Endodermal cell (in vitro differentiated cells): ENCODE results near the gene AKAP6. TPM values are rescaled to one million over a fixed set of nuclear protein-coding genes. Genes with fewer than 3 reads are reported as not detected.

Source experiments
- DNase-seq: peaks from one replicate; pipeline ENCODE4 v3.0.0-alpha.2; 2017
- H3K27ac ChIP-seq: 2 replicates; pipeline ENCODE4 v1.5.1; 2013; ENCODE audit warnings: mild to moderate bottlenecking, low read depth, low read length, moderate library complexity
- H3K27me3 ChIP-seq: 2 replicates; pipeline ENCODE4 v1.6.1; 2013; ENCODE audit warnings: mild to moderate bottlenecking, low read length, moderate library complexity; ENCODE audit not compliant: insufficient read depth, control insufficient read depth, poor library complexity, severe bottlenecking
- H3K36me3 ChIP-seq: 2 replicates; pipeline ENCODE4 v1.7.0; 2013; ENCODE audit warnings: mild to moderate bottlenecking, low read length, moderate library complexity; ENCODE audit not compliant: control insufficient read depth, insufficient read depth
- H3K4me1 ChIP-seq: one replicate; pipeline ENCODE4 v1.7.0; 2013; ENCODE audit warnings: low read length; ENCODE audit not compliant: control insufficient read depth, insufficient read depth
- H3K4me3 ChIP-seq: 2 replicates; pipeline ENCODE4 v1.5.1; 2013; ENCODE audit warnings: mild to moderate bottlenecking, low read length, moderate library complexity
- H3K9ac ChIP-seq: 2 replicates; pipeline ENCODE4 v1.6.1; 2013; ENCODE audit warnings: mild to moderate bottlenecking, low read length, moderate library complexity; ENCODE audit not compliant: poor library complexity, severe bottlenecking; ENCODE audit errors: extremely low read depth
- H3K9me3 ChIP-seq: 2 replicates; pipeline ENCODE4 v1.6.1; 2013; ENCODE audit warnings: mild to moderate bottlenecking, low read length, moderate library complexity; ENCODE audit not compliant: control insufficient read depth
- H3K27ac Mint-ChIP-seq: 2 replicates; pipeline ENCODE4 v1.8.0; 2020; ENCODE audit warnings: mixed read lengths
- H3K27me3 Mint-ChIP-seq: 2 replicates; pipeline ENCODE4 v1.8.0; 2021; ENCODE audit warnings: mild to moderate bottlenecking, mixed read lengths; ENCODE audit not compliant: insufficient read depth
- H3K36me3 Mint-ChIP-seq: 2 replicates; pipeline ENCODE4 v1.8.0; 2020; ENCODE audit warnings: low read depth, mixed read lengths
- H3K4me1 Mint-ChIP-seq: 2 replicates; pipeline ENCODE4 v1.8.0; 2020; ENCODE audit warnings: mixed read lengths
- H3K4me3 Mint-ChIP-seq: 2 replicates; pipeline ENCODE4 v1.8.0; 2020; ENCODE audit warnings: mild to moderate bottlenecking, moderate library complexity, mixed read lengths
- H3K9me3 Mint-ChIP-seq: 2 replicates; pipeline ENCODE4 v1.8.0; 2020; ENCODE audit warnings: mild to moderate bottlenecking, mixed read lengths
- WGBS, 2 experiments: methylation state at CpG; one replicate each; pipeline versions ENCODE4 v1.1.5 to v1.1.7; 2013; ENCODE audit warnings: missing lambda C conversion rate in 2 of 2, mixed read lengths in 1 of 2; ENCODE audit not compliant: insufficient coverage in 1 of 2, insufficient read length in 1 of 2; 5-methylcytosine and 5-hydroxymethylcytosine counted together
- total RNA-seq, 2 donors: library from RNA; stranded (reverse); fragmentation: NEBNext Ultra II Directional in 1 of 2; extraction: Animal tissue kit (Norgen Biotek cat#: 25700) in 1 of 2; gene quantifications; 2 replicates in 1 of 2; 3 replicates in 1 of 2; pipeline ENCODE4 v1.2.1, GENCODE V29; 2021
- TF ChIP-seq, protein P1 (sequence below): fragments of 200-600 bp; sonication (generic); conservative IDR thresholded peaks from 2 replicates; pipeline ENCODE4 v1.5.0; 2021; ENCODE audit warnings: antibody characterized with exemption, mild to moderate bottlenecking

AKAP6 gene
- total RNA-seq, 2 donors from 2014 or later: 4.3 to 5.0 TPM

DNA sequence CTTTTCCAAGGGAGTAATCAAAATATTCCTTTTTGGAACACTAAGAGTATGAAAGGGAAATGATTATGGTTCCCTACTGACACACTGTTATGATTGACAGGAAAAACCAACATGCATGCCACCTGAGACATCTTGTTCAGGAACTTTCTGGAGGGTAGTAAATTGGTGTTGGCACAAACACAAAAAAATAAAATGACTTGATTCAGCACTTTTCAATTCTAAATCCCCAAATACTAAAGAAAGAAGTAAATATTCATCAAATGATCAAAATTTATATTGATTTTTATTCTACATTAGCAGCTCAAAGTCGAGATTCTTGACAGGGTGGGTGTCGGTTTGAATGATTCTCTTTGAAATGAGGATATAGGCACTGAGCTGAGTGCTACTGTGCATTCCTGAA, 338.2 kb downstream of the AKAP6 start:
- Mint-ChIP-seq H3K27ac (no peak overlapping the region), H3K9me3 (no peaks in the 10 kb centered on the region), H3K27me3 (no peaks in the 10 kb centered on the region), H3K36me3 (no peaks in the 10 kb centered on the region), H3K4me3 (no peak overlapping the region), H3K4me1 (no peaks in the 10 kb centered on the region)
- no peaks in the 10 kb centered on the region for H3K9me3 ChIP-seq
- DNase-seq: no peak
- WGBS, 2 experiments: 94% methylated on average over 2 of the region's 2 CpGs; no CpG with 5 or more reads in 1 of the 2 experiments
- H3K36me3 ChIP-seq: no peaks in the 10 kb centered on the region
- H3K9ac ChIP-seq: no peak overlapping the region
- H3K27ac ChIP-seq: no peak overlapping the region
- H3K4me3 ChIP-seq: no peak overlapping the region
- TF ChIP-seq, protein P1, sequence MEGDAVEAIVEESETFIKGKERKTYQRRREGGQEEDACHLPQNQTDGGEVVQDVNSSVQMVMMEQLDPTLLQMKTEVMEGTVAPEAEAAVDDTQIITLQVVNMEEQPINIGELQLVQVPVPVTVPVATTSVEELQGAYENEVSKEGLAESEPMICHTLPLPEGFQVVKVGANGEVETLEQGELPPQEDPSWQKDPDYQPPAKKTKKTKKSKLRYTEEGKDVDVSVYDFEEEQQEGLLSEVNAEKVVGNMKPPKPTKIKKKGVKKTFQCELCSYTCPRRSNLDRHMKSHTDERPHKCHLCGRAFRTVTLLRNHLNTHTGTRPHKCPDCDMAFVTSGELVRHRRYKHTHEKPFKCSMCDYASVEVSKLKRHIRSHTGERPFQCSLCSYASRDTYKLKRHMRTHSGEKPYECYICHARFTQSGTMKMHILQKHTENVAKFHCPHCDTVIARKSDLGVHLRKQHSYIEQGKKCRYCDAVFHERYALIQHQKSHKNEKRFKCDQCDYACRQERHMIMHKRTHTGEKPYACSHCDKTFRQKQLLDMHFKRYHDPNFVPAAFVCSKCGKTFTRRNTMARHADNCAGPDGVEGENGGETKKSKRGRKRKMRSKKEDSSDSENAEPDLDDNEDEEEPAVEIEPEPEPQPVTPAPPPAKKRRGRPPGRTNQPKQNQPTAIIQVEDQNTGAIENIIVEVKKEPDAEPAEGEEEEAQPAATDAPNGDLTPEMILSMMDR: no peak
- H3K27me3 ChIP-seq: no peaks in the 10 kb centered on the region
- no peaks in the 10 kb centered on the region for H3K4me1 ChIP-seq

DNA sequence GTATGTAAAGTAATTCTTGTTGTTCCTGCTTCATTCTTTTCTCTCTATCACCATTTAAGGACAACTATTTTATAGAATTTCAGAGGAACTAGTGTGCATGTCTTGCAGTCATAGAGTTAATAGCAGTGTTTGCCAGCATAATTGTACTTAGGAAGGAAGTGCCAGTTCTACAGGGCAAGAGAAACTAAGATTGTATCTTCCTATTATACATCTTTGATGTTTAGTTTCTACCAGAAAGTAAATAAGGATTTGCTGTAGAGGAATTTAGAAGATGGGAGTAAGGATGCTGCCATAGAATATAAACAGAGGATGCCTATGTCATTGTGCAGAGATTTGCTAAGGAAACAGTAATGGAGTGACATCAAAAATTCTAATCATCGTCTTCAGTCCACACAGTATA, 338.7 kb downstream of the AKAP6 start:
- no peak overlapping the region for H3K9ac ChIP-seq
- H3K27me3 ChIP-seq: no peaks in the 10 kb centered on the region
- TF ChIP-seq, protein P1: no peak
- Mint-ChIP-seq H3K36me3 (no peaks in the 10 kb centered on the region), H3K27me3 (no peaks in the 10 kb centered on the region), H3K4me1 (no peaks in the 10 kb centered on the region), H3K4me3 (no peak overlapping the region), H3K9me3 (no peaks in the 10 kb centered on the region), H3K27ac (no peak overlapping the region)
- H3K27ac ChIP-seq: no peak overlapping the region
- H3K4me1 ChIP-seq: no peaks in the 10 kb centered on the region
- H3K4me3 ChIP-seq: no peak overlapping the region
- DNase-seq: no peak
- H3K36me3 ChIP-seq: no peaks in the 10 kb centered on the region
- WGBS, 2 experiments: 100% methylated on average over 1 of the region's 1 CpG; no CpG with 5 or more reads in 1 of the 2 experiments
- H3K9me3 ChIP-seq: no peaks in the 10 kb centered on the region

DNA sequence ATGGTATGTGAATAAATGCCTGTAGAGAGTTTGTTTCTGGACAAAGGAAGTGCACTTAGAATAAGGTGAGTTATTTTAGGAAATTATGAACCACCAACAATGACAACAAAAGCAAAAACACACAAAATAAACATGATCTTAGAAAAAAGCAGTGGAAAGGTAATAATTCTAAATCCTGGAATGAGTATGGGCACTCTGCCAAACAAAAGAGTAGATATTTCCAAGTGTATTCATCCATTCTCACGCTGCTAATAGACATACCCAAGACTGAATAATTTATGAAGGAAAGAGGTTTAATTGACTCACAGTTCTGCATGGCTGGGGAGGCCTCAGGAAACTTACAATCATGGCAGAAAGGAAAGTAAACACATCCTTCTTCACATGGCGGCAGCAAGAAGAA, 340.3 kb downstream of the AKAP6 start:
- TF ChIP-seq, protein P1: no peak
- no peak overlapping the region for H3K27ac Mint-ChIP-seq
- Histone ChIP-seq H3K9ac (no peak overlapping the region), H3K4me1 (no peaks in the 10 kb centered on the region), H3K36me3 (no peaks in the 10 kb centered on the region), H3K4me3 (no peak overlapping the region), H3K27me3 (no peaks in the 10 kb centered on the region), H3K27ac (no peak overlapping the region), H3K9me3 (no peaks in the 10 kb centered on the region)
- 98 to 100% methylated on average over 1 to 2 of the region's 2 CpGs for WGBS, 2 experiments
- no peaks in the 10 kb centered on the region for H3K27me3 Mint-ChIP-seq
- DNase-seq: no peak
- no peaks in the 10 kb centered on the region for H3K4me1 Mint-ChIP-seq
- no peaks in the 10 kb centered on the region for H3K9me3 Mint-ChIP-seq
- H3K4me3 Mint-ChIP-seq: no peak overlapping the region
- H3K36me3 Mint-ChIP-seq: no peaks in the 10 kb centered on the region
